ENCODE results near the gene CALHM1. TPM values are rescaled to one million over a fixed set of nuclear protein-coding genes. Genes with fewer than 3 reads are reported as not detected.

Gene CALHM1
- total and polyA plus RNA-seq, 2 experiments from 2014 or later, result 0.08 TPM; not detected in 1

DNA sequence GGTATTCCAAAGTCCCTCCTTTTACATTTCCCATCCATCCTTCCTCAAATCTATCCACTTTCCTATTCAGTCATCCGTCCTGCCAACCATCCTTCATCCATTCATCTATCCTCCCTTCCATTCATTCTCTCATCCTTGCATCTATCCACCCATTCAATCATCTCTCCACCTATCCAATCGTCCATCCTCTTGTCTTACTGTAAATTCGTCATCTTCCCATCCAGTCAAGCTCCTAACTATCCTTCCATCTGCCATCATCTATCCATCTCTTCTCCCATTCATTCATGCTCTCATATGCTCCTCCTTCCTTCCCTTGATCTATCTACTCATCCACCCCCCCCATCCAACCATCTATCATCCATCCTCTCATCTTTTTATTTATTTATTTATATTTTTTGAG is 15.4 kb upstream of the CALHM1 start:
- H3K4me2 ChIP-seq (ENCODE audit: unreplicated experiment), result no peak overlapping the region
- no peaks in the 10 kb centered on the region for H3K79me2 ChIP-seq (ENCODE audit: insufficient read depth)
- no peaks in the 10 kb centered on the region for H3K36me3 ChIP-seq (ENCODE audit: low read depth)
- no peak overlapping the region for H3K9ac ChIP-seq
- no peak for TF ChIP-seq EZH2 (IDR thresholded peaks at IDR 0.05; ENCODE audit: insufficient read depth, poor library complexity, severe bottlenecking)
- TF ChIP-seq EZH2phosphoT487 (IDR thresholded peaks at IDR 0.05; ENCODE audit: insufficient read depth, low read depth), result no peak
- 0 out of 2 replicates have a peak, but pooled peaks cover under 1% of the 10 kb centered on the region for H3K4me1 ChIP-seq (ENCODE audit: insufficient read depth)
- no peak overlapping the region for H3K27ac ChIP-seq
- H3K9me2 ChIP-seq (ENCODE audit: insufficient read depth), result no peaks in the 10 kb centered on the region
- DNase-seq, result no peak
- H3K27me3 ChIP-seq (replicated peaks; ENCODE audit: insufficient read depth), result no peaks in the 10 kb centered on the region
- H4K20me1 ChIP-seq (ENCODE audit: insufficient read depth), result no peaks in the 10 kb centered on the region
- no peak overlapping the region for H2AFZ ChIP-seq
- H3F3A ChIP-seq (ENCODE audit: insufficient read depth), result no peaks in the 10 kb centered on the region
- H3K4me3 ChIP-seq, result no peak overlapping the region
- 79 to 95% methylated on average over 3 of the region's 3 CpGs for WGBS, 2 experiments (ENCODE audit: low coverage in 1 of 2, low lambda C conversion rate in 2 of 2, missing lambda C conversion rate in 2 of 2)
- no peaks in the 10 kb centered on the region for H3K9me3 ChIP-seq (ENCODE audit: low read depth)
- in situ Hi-C loops (cut with MboI), result no loop called here

DNA sequence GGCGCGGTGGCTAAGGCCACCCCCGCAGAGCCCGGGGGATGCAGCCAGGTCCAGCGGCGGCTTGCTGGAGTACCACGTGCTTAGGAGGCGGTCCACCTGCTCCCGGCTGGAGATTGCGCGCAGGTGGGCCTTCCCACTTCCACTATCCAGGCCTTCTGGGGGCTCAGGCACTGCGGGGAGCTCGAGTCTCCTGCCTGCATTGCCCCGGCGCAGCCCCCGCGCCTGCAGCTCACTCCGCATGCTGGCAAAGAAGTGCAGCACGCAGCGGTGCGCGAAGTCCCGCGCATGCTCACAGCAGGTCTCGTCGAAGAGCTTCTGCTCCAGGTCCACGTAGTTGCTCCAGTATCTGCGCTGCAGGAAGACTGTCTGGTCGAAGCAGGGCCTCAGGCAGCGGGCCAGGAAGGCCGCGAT is 14.6 kb upstream of the CALHM1 start:
- Histone ChIP-seq H3F3A (ENCODE audit: insufficient read depth) (no peaks in the 10 kb centered on the region), H3K36me3 (ENCODE audit: low read depth) (no peaks in the 10 kb centered on the region), H3K79me2 (ENCODE audit: insufficient read depth) (no peaks in the 10 kb centered on the region), H3K27me3 (replicated peaks; ENCODE audit: insufficient read depth) (no peaks in the 10 kb centered on the region), H4K20me1 (ENCODE audit: insufficient read depth) (no peaks in the 10 kb centered on the region), H3K9ac (no peak overlapping the region), H2AFZ (no peak overlapping the region), H3K27ac (no peak overlapping the region), H3K9me2 (ENCODE audit: insufficient read depth) (no peaks in the 10 kb centered on the region), H3K4me1 (ENCODE audit: insufficient read depth) (no peaks in the 10 kb centered on the region), H3K4me2 (ENCODE audit: unreplicated experiment) (no peak overlapping the region), H3K9me3 (ENCODE audit: low read depth) (no peaks in the 10 kb centered on the region), H3K4me3 (no peak overlapping the region)
- WGBS, 2 experiments (ENCODE audit: low coverage in 1 of 2, low lambda C conversion rate in 2 of 2, missing lambda C conversion rate in 2 of 2), result 55 to 58% methylated on average over 31 to 32 of the region's 32 CpGs
- no peak for DNase-seq
- TF ChIP-seq EZH2 (IDR thresholded peaks at IDR 0.05; ENCODE audit: insufficient read depth, poor library complexity, severe bottlenecking), result no peak
- no peak for TF ChIP-seq EZH2phosphoT487 (IDR thresholded peaks at IDR 0.05; ENCODE audit: insufficient read depth, low read depth)
- in situ Hi-C loops (cut with MboI), result no loop called here

DNA sequence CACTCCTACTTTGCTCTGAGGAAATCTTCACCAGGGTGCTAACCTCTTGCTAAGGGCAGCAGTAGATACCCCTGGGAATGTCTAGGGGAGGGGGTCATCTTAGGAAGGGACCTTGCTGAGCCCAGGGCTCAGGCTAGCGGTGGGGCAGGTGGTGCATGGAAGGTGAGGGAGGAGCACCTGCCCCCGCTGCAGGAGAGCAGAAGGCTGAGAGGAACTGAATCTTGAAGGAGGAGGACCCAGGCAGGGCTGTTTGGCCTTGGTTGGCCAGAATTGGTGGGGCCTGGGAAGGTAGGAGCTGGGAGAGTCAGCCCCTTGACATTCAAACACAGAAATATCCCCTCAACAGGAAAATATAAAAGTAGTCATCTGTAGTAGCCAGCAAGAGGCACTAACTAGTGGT is 13.3 kb upstream of the CALHM1 start:
- in situ Hi-C loops (cut with MboI), result no loop called here
- Histone ChIP-seq H3K9me2 (ENCODE audit: insufficient read depth) (no peaks in the 10 kb centered on the region), H3K4me2 (ENCODE audit: unreplicated experiment) (no peak overlapping the region), H3K4me1 (ENCODE audit: insufficient read depth) (no peaks in the 10 kb centered on the region), H3K27ac (no peak overlapping the region), H3K4me3 (no peak overlapping the region), H4K20me1 (ENCODE audit: insufficient read depth) (no peaks in the 10 kb centered on the region), H3K79me2 (ENCODE audit: insufficient read depth) (no peaks in the 10 kb centered on the region), H3K9me3 (ENCODE audit: low read depth) (no peaks in the 10 kb centered on the region), H3K27me3 (replicated peaks; ENCODE audit: insufficient read depth) (no peaks in the 10 kb centered on the region), H3F3A (ENCODE audit: insufficient read depth) (no peaks in the 10 kb centered on the region), H2AFZ (no peak overlapping the region), H3K36me3 (ENCODE audit: low read depth) (no peaks in the 10 kb centered on the region), H3K9ac (no peak overlapping the region)
- no peak for DNase-seq
- WGBS, 2 experiments (ENCODE audit: low coverage in 1 of 2, low lambda C conversion rate in 2 of 2, missing lambda C conversion rate in 2 of 2), result 86 to 96% methylated on average over 2 of the region's 2 CpGs
- no peak for TF ChIP-seq EZH2phosphoT487 (IDR thresholded peaks at IDR 0.05; ENCODE audit: insufficient read depth, low read depth)
- TF ChIP-seq EZH2 (IDR thresholded peaks at IDR 0.05; ENCODE audit: insufficient read depth, poor library complexity, severe bottlenecking), result no peak

DNA sequence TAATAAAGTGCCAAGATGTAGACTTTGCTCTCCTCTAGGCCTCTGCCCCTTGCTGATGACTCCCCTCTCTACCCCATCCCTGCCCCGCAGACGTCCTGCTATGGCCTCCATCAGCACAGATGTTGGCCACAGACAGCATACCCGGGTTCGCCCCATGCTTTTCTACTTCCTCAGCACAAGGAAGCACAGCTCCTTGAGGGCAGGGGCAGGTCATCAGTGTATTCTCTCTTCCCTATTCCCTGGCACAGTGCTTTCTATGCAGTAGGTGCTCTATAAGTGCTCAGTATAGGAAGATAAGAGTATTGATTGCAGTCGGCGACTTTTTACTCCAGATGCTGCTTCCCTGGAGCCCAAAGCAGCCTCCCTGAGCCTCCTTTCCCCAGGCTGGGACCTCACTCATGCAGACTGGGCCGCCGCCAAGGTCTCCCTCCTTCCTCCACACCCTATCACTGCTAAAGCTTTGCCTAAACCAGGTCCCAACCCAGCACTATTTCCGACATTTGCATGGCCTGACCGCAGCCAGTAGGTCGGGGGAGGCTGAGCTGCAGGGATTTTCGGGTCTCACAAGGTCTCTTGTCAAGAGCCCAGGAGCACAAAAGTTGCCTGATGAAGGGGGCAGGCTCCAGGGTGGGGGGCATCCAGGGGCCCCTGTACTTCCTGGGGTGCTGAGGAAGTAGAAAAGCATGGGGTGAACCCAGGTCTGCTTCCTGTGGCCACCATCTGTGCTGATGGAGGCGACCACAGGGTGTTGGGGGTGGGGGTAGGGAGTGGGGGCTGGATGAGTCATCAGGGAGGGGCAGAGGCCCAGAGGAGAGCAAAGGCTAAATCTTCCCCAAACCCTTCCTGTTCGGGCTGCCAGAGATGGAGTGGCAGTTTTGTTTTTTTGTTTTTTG is 12.3 kb upstream of the CALHM1 start:
- Histone ChIP-seq H3K9me2 (ENCODE audit: insufficient read depth) (no peaks in the 10 kb centered on the region), H2AFZ (no peak overlapping the region), H3K36me3 (ENCODE audit: low read depth) (no peaks in the 10 kb centered on the region), H3K27ac (no peak overlapping the region), H4K20me1 (ENCODE audit: insufficient read depth) (no peaks in the 10 kb centered on the region), H3K9me3 (ENCODE audit: low read depth) (no peaks in the 10 kb centered on the region), H3F3A (ENCODE audit: insufficient read depth) (no peaks in the 10 kb centered on the region), H3K4me2 (ENCODE audit: unreplicated experiment) (no peak overlapping the region), H3K9ac (no peak overlapping the region), H3K79me2 (ENCODE audit: insufficient read depth) (no peaks in the 10 kb centered on the region), H3K4me1 (ENCODE audit: insufficient read depth) (no peaks in the 10 kb centered on the region), H3K27me3 (replicated peaks; ENCODE audit: insufficient read depth) (no peaks in the 10 kb centered on the region), H3K4me3 (no peak overlapping the region)
- TF ChIP-seq EZH2 (IDR thresholded peaks at IDR 0.05; ENCODE audit: insufficient read depth, poor library complexity, severe bottlenecking) (no peak), EZH2phosphoT487 (IDR thresholded peaks at IDR 0.05; ENCODE audit: insufficient read depth, low read depth) (no peak)
- DNase-seq, result no peak
- WGBS, 2 experiments (ENCODE audit: low coverage in 1 of 2, low lambda C conversion rate in 2 of 2, missing lambda C conversion rate in 2 of 2), result 69 to 77% methylated on average over 14 of the region's 14 CpGs
- in situ Hi-C loops (cut with MboI), result no loop called here
